NCI-H82 (cell line): ENCODE results near the gene MT1G.
"Not testable (repeated sequence)": the region's sequence is repeated elsewhere in the genome, so short reads cannot be mapped to it uniquely, and the experiment has no call there.

Experiments used
- DNase-seq: peaks from one replicate; lab custom pipeline; 2025; lab: John Stamatoyannopoulos, UW

The MT1G gene

DNA sequence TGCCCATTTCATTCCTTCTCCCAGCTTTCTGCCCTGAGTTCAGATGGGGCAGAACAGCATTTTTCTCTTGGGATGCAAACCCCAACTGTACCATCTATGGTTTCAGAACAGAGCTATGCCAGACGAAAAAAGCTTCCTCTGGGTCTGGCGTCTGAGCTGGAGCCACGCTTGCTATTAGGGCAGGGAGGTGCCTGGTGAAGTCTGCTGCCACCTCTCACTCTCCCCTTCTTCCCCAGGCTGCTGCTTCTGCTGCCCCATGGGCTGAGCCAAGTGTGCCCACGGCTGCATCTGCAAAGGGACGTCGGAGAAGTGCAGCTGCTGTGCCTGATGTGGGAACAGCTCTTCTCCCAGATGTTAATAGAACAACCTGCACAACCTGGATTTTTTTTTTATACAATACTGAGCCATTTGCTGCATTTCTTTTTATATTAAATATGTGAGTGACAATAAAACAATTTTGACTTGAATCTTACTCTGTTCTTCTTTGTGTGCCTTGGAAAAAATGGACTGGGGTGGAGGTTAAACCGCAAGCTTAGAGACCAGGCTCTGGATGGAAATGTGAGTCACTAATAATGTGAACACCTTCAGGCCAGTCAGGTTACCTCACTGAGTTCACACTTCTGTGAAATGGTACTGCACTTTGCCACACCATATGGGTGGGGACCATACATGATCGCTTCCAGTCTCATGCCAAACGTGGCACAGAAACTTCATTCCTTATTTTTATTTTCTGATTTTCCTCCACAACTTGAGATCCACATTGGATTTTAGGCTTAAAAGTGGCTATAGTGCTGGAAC is 31.1 kb downstream of the MT1G start:
- no peak for DNase-seq

DNA sequence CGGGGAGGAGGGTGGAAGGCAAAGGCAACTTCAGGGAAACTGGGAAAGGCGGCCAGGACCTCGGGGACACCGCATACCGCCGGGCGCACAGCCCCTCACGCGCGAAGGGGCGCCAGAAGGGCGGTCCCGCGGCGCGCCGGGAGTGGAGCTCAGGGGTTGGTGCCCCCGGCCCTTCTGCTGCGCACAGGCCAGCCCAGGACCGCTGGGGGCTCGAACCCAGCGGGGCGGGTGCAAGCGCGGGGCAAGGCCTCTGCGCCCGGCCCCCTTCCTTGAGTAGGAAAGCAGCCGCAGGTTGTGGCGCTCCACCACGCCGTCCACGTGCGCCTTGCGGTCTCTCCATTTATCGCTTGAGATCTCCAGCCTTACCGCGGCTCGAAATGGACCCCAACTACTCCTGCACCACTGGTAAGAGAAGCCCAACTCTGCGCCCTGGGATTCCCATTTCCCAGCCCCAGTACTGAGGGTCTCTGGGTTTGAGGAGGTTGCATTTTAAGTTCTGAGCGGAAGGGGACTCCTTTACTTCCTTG is 32.4 kb downstream of the MT1G start:
- DNase-seq = no peak

DNA sequence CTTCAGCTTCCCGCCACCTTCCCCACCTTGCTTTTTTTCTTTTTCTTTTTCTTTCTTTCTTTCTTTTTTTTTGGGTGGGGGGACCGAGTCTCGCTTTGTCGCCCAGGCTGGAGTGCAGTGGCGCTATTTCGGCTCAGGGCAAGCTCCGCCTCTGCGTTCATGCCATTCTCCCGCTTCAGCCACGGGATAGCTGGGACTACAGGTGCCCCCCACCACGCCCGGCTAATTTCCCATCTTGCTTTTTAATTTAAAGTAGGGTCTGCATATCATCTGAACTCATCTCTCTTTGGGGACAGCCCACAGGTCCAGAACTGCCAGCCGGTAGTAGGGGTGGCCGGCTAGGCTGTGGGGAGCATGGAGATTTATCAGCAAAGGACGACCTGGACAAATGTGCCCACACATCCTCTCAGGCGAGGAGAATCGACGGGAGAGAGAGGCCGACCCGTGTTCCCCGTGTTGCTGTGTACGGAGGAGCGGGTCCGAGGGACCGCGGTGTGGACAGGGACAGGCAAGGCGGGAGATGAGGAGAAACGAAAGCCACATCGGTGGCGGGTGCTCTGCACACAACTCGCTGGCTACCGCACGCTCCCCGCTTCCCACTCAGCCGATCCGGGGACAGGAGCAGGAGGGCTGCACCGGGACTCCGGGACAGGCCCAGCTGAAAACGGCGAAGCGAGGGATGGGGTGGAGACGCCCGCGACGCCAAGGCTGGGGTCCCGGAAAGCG is 33.0 kb downstream of the MT1G start:
- no peak for DNase-seq

DNA sequence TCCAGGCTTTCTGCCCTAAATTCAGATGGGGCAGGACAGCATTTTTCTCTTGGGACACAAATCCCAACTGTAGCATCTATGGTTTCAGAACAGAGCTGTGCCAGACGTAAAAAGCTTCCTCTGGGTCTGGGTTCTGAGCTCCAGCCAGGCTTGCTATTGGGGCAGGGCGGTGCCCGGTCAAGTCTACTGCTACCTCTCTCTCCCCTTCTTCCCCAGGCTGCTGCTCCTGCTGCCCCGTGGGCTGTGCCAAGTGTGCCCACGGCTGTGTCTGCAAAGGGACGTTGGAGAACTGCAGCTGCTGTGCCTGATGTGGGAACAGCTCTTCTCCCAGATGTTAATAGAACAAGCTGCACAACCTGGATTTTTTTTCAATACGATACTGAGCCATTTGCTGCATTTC is 34.3 kb downstream of the MT1G start:
- DNase-seq = no peak

DNA sequence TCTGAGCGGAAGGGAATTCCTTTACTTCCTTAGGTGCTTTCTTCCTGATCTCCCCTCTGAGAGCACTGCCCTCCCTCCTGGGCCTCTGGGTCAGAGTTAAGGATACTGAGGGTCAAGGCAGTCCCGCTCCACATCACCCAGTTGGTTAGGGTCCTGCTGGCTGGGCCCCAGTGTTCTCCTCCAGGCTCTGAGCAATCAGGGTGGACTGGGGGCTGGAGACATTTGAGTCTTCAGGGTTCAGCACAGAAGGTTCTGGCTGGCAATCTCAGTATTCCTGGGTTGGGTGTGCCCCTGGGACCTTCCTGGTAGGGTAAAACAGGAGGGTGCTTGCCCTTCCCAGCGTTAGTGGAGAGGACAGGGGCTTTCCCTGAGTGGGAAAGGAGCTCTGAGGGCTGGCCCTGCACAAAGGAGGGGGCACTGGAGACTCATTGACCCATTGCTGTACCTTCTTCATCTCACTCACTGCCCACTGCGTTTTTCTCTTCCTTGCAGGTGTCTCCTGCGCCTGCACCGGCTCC is 35.0 kb downstream of the MT1G start:
- DNase-seq = no peak

DNA sequence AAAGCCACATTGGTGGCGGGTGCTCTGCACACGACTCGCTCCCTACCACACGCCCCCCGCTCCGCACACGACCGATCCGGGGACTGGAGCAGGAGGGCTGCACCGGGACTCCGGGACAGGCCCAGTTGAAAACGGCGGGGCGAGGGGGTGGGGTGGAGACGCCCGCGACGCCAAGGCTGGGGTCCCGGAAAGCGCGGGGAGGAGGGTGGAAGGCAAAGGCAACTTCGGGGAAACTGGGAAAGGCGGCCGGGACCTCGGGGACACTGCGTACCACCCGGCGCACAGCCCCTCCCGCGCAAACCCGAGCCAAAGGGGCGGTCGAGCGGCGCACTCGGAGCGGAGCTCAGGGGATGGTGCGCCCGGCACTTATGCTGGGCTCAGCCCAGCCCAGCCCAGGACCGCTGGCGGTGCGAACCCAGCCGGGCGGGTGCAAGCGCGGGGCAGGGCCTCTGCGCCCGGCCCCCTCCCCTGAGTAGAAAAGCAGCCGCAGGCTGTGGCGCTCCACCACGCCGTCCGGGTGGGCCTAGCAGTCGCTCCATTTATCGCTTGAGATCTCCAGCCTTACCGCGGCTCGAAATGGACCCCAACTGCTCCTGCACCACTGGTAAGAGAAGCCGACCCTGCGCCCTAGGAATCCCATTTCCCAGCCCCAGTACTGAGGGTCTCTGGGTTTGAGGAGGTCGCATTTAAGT is 35.6 kb downstream of the MT1G start, which contains the start of gene MT1M:
TSS of gene MT1M (plus strand) at position 504 of the 692 bp plus-strand sequence. CDS start at position 577, 73 bp downstream.
- no peak for DNase-seq

DNA sequence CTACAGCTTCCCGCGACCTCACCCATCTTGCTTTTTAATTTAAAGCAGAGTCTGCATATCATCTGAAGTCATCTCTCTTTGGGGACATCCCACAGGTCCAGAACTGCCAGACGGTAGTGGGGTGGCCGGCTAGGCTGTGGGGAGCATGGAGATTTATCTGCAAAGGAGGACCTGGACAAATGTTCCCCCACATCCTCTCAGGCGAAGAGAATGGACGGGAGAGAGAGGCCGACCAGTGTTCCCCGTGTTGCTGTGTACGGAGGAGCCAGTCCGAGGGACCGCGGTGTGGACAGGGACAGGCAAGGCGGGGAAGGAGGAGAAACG is 36.1 kb downstream of the MT1G start:
- no peak for DNase-seq

DNA sequence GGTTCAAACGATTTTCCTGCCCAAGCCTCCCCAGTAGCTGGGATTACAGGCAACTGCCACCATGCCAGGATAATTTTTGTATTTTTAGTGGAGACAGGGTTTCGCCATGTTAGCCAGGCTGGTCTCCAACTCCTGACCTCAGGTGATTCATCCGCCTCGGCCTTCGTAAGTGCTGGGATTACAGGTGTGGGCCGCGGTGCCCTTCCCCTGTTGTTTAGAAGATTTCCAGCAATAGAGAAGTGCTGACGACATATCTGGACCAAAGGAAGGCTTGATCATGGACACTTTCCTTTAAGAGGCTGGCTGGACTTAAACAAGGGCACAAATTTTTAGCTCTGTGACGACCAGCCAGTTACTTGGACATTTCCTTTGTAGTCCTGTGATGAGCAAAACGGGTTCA is 36.7 kb downstream of the MT1G start:
- DNase-seq = no peak

DNA sequence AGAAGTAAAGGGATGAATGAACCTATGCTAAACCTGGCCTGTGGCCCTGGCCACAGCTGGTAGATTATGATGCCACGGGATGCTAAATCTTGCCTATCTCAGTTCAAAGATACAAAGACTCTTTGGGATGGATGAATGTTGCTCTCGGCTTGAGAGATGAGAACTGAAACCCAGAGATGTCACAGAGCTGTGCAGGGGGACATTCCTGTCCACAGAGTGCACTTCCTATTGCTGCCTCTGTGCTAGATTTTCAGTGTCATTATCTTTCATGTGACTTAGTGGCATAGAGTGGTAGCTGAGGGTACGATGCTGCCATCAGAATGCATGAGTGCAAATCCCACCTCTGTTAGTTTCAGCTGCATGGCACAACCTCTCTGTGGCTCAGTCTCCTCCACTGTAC is 37.7 kb downstream of the MT1G start:
- no peak for DNase-seq

DNA sequence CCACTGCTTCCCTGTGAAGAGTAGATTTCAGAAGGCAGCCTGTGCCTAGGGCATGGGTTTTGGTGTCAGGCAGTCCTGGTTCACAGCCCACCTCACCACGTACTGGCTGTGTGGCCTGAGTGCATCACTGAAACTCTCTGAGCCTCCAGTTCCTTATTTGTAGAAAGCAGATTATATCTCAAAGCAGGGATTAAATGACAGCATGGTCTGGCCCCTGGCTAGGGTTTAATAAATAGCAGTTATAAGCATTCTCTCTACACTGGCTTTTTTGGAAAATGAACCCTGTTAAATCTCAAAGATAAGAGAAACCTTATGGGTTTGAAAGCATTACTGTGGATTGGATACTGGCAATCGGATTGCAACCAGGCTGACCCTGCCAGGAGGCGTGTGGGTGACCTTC is 38.3 kb downstream of the MT1G start:
- DNase-seq = peak; percentile 43

DNA sequence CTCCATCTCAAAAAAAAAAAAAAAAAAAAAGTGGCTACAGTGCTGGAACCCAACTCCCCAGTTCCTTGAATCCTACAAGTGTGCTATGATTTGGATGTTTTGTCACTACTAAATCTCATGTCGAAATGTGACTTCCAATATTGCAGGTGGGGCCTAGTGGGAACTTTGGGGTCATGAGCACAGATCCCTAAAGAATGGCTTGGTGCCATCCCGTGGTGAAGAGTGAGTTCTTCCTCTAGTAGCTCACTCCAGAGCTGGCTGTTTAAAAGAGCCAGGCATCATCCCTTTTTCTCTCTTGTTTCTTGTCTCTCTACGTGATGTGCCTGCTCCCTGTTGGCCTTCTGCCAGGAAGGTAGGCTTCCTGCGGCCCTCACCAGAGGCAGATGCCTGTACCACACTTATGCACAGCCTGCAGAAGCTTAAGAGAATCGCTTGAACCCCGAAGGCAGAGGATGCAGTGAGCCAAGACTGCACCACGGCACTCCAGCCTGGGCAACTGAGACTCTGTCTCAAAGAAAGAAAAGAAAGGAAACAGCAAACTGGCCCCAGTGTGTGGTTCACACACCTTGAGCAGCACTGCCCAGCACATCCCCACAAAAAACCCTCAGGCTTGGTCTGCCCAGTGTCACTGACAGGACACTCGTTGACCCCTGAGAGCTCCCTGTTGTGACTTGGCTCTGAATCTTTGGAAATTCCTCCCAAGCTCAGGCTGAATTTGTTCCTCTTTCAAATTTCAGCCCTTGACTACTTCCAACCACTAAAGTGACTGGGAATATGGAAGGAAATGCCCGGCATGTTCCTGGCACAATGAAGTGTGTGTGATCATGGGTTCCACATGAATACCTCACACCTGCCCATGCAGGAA is 39.1 kb downstream of the MT1G start:
- DNase-seq = no peak

DNA sequence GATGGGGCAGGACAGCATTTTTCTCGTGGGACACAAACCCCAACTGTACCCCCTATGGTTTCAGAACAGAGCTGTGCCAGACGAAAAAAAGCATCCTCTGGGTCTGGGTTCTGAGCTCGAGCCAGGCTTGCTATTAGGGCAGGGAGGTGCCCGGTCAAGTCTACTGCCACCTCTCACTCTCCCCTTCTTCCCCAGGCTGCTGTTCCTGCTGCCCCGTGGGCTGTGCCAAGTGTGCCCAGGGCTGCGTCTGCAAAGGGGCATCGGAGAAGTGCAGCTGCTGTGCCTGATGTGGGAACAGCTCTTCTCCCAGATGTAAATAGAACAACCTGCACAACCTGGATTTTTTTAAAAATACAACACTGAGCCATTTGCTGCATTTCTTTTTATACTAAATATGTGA is 41.2 kb downstream of the MT1G start:
- DNase-seq = no peak

DNA sequence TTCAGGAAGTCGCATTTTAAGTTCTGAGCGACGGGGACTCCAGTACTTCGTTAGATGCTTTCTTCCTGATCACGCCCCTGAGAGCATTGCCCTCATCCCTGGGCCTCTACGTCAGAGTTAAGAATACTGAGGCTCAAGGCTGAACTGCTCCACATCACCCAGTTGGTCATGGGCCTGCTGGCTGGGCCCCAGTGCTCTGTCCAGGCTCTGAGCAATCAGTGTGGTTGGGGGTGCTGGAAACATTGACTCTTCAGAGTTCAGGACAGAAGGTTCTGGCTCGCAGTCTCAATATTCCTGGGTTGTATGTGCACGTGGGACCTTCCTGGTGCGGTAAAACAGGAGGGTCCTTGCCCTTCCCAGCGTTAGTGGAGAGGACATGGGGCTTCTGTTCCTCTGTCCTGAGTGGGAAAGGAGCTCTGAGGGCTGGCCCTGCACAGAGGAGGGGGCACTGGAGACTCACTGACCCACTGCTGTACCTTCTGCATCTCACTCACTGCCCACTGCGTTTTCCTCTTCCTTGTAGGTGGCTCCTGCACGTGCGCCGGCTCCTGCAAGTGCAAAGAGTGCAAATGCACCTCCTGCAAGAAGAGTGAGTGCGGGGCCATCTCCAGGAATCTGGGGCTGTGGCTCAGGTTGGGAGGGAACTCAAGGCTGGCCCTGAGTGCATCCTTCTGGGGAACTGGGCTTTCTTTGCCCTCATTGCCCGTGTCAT is 41.8 kb downstream of the MT1G start:
- no peak for DNase-seq

DNA sequence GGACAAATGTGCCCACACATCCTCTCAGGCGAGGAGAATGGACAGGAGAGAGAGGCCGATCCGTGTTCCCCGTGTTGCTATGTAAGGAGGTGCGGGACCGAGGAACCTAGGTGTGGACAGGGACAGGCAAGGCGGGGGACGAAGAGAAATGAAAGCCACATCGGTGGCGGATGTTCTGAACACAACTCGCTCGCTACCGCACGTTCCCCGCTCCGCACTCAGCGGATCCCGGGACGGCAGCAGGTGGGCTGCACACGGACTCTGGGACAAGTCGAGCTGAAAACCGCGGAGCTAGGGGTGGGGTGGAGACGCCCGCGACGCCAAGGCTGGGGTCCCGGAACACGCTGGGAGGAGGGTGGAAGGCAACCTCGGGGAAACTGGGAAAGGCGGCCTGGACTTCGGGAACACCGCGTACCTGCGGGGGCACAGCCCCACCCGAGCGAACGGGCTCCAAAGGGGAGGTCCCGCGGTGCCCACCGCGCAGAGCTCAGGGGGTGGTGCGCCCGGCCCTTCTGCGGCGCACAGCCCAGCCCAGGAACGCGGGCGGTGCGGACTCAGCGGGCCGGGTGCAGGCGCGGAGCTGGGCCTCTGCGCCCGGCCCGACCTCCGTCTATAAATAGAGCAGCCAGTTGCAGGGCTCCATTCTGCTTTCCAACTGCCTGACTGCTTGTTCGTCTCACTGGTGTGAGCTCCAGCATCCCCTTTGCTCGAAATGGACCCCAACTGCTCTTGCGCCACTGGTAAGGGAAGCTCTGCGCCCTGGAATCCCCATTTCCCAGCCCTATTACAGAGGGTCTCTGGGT is 42.5 kb downstream of the MT1G start, which contains the start of gene MT1E:
TSS of gene MT1E (plus strand) at position 642 of the 803 bp plus-strand sequence. CDS start at position 713, 71 bp downstream.
- DNase-seq = no peak

DNA sequence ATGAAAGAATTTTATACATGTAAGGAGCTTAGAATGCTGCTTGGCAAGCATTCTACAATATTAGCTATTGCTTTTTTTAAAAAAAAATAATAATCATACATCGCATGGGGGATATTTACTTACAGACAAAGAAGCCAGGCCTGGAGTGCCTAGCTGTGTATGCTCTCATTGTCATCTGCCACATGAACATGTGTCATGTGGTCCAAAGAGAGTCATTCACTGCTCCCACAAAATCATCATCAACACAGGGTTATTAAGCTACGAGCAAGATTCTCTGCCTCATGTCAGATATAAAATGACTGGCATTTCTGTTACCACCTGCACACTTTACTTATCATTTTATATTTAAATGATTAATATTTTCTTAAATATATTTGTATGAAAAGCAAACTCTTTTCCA is 44.2 kb downstream of the MT1G start:
- no peak for DNase-seq

DNA sequence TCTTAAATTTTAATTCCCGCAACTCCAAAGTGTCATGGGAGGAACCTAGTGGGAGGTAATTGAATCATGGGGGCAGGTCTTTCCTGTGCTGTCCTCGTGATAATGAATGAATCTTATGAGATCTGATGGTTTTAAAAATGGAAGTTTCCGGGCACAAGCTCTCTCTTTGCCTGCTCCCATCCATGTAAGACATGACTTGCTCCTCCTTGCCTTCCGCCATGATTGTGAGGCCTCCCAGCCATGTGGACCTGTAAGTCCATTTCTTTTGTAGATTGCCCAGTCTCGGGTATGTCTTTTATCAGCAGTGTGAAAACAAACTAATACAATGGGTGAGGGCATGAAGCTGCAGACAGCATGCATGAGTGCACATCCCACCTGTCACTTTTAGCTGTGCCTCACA is 44.7 kb downstream of the MT1G start:
- not testable (repeated sequence) for DNase-seq

DNA sequence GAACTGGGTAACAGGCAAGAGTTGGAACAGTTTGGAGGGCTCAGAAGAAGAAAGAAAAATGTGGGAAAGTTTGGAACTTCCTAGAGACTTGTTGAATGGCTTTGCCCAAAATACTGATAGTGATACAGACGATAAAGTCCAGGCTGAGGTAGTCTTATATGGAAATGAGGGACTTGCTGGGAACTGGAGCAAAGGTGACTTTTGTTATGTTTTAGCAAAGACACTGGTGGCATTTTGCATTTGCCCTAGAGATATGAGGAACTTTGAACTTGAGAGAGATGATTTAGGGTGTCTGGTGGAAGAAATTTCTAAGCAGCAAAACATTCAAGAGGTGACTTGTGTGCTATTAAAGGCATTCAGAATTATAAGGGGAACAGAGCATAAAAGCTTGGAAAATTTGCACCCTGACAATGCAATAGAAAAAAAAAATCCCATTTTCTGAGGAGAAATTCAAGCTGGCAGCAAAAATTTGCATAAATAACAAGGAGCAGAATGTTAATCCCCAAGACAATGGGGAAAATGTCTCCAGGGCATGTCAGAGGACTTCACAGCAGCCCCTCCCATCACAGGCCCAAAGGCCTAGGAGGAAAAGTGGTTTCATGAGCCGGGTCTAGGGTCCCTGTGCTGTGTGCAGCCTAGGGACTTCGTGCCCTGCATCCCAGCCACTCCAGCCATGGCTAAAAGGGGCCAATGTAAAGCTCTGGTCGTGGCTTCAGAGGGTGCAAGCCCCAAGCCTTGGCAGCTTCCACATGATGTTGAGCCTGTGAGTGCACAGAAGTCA is 46.0 kb downstream of the MT1G start:
- DNase-seq = not testable (repeated sequence)

DNA sequence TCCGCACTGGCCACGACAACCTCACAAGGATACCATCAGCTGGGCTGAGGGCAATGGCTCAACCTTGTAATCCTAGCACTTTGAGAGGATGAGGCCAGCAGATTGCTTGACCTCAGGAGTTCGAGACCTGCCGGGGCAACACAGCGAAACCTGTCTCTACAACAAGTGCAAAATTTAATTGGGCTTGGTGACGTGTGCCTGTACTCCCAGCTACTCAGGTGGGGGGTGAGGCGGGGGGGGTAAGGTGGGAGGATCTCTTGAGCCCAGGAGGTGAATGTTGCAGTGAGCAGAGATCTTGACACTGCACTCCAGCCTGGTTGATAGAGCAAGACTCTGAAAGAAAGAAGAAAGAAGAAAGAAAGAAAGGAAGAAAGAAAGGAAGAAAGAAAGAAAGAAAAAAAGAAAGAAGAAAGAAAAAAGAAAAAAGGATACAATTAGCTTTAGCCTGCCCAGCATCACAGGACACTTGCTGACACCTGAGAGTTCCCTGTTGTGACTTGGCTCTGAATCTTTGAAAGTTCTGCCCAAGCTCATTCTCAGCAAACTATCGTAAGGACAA is 47.4 kb downstream of the MT1G start:
- DNase-seq = no peak

DNA sequence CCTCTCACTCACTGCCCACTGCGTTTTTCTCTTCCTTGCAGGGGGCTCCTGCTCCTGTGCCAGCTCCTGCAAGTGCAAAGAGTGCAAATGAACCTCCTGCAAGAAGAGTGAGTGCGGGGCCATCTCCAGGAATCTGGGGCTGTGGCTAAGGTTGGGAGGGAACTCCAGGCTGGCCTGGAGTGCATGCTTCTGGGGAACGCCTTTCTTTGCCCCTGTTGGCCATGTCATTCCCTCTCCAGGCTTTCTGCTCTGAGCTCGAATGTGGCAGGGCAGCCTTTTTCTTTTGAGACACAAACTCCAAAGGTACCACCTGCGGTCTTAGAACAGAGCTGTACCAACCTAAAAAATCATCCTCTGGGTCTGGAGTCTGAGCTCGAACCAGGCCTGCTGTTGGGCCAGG is 49.7 kb downstream of the MT1G start:
- DNase-seq = no peak
